ENCODE results near the gene CLCNKA. TPM values are rescaled to one million over a fixed set of nuclear protein-coding genes. Genes with fewer than 3 reads are reported as not detected.

CLCNKA gene
- total RNA-seq, 1 experiment from 2014 or later = 1.5 TPM

- TF ChIP-seq, protein P1, sequence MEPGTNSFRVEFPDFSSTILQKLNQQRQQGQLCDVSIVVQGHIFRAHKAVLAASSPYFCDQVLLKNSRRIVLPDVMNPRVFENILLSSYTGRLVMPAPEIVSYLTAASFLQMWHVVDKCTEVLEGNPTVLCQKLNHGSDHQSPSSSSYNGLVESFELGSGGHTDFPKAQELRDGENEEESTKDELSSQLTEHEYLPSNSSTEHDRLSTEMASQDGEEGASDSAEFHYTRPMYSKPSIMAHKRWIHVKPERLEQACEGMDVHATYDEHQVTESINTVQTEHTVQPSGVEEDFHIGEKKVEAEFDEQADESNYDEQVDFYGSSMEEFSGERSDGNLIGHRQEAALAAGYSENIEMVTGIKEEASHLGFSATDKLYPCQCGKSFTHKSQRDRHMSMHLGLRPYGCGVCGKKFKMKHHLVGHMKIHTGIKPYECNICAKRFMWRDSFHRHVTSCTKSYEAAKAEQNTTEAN (CRISPR knock-in tag; IDR thresholded peaks at IDR 0.05) = no peak
- no peak for TF ChIP-seq FOXK1 (CRISPR knock-in tag; IDR thresholded peaks at IDR 0.05)
- TF ChIP-seq ATF1 (CRISPR knock-in tag; IDR thresholded peaks at IDR 0.05) = no peak
- no peak for TF ChIP-seq PREB (CRISPR knock-in tag; IDR thresholded peaks at IDR 0.05; ENCODE audit: borderline replicate concordance)
- TF ChIP-seq, protein P2, sequence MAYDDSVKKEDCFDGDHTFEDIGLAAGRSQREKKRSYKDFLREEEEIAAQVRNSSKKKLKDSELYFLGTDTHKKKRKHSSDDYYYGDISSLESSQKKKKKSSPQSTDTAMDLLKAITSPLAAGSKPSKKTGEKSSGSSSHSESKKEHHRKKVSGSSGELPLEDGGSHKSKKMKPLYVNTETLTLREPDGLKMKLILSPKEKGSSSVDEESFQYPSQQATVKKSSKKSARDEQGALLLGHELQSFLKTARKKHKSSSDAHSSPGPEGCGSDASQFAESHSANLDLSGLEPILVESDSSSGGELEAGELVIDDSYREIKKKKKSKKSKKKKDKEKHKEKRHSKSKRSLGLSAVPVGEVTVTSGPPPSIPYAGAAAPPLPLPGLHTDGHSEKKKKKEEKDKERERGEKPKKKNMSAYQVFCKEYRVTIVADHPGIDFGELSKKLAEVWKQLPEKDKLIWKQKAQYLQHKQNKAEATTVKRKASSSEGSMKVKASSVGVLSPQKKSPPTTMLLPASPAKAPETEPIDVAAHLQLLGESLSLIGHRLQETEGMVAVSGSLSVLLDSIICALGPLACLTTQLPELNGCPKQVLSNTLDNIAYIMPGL (CRISPR knock-in tag; IDR thresholded peaks at IDR 0.05) = no peak
- no peak for TF ChIP-seq SMAD3 (CRISPR knock-in tag; IDR thresholded peaks at IDR 0.05; ENCODE audit: borderline replicate concordance)
- no peak for TF ChIP-seq HMGA2 (CRISPR knock-in tag; IDR thresholded peaks at IDR 0.05)
- no peak for TF ChIP-seq ELF4 (CRISPR knock-in tag; IDR thresholded peaks at IDR 0.05; ENCODE audit: low read depth)
- Mint-ChIP-seq H3K27me3 (ENCODE audit: low read depth) (peaks cover 47% of the 10 kb centered on the region), H3K4me1 (peaks cover 15% of the 10 kb centered on the region), H3K9me3 (no peaks in the 10 kb centered on the region), H3K27ac (no peak overlapping the region), H3K4me3 (peak overlapping the region; percentile 48; the same call in 1 of the 2 replicates), H3K36me3 (no peaks in the 10 kb centered on the region)
- ATAC-seq (no peak), DNase-seq (ENCODE audit: low spot score) (no peak)
- POLR2A ChIA-PET = no interaction called here
- CTCF ChIA-PET = interaction anchor here (0.7 to 3.4 kb wide), 8 partner anchors 10 to 290 kb away, joined by 3 to 43 read pairs (median 7); no protein-coding TSS in a partner anchor
These were observed 50.3 kb downstream of the CLCNKA start for GRCh38 chr1:16072095-16072494.

GRCh38 chr1:16072616-16073484 lies 51.0 kb downstream of the CLCNKA start:
- ChIA-PET POLR2A (interaction anchor here (1.6 kb wide), 1 partner anchor 114 kb away, joined by 5 read pairs; no protein-coding TSS in a partner anchor), CTCF (interaction anchor here (0.7 to 3.4 kb wide), 40 partner anchors 9 to 367 kb away, joined by 3 to 43 read pairs (median 4); partner anchors contain the start of genes CLCNKB, EPHA2, NECAP2 and SRARP)
- Mint-ChIP-seq H3K36me3 (no peaks in the 10 kb centered on the region), H3K27ac (no peak overlapping the region), H3K4me3 (peak overlapping the region; percentile 52), H3K9me3 (no peaks in the 10 kb centered on the region), H3K27me3 (ENCODE audit: low read depth) (peaks cover 51% of the 10 kb centered on the region), H3K4me1 (peaks cover 8% of the 10 kb centered on the region)
- TF ChIP-seq ZBTB21 (CRISPR knock-in tag; IDR thresholded peaks at IDR 0.05; ENCODE audit: borderline replicate concordance) = no peak
- peak; percentile 51; the same call in 1 of the 2 replicates for TF ChIP-seq MAX (CRISPR knock-in tag; IDR thresholded peaks at IDR 0.05)
- TF ChIP-seq NR3C1 (CRISPR knock-in tag; conservative IDR thresholded peaks at IDR 0.05; ENCODE audit: low read depth) = no peak
- TF ChIP-seq, protein P3, sequence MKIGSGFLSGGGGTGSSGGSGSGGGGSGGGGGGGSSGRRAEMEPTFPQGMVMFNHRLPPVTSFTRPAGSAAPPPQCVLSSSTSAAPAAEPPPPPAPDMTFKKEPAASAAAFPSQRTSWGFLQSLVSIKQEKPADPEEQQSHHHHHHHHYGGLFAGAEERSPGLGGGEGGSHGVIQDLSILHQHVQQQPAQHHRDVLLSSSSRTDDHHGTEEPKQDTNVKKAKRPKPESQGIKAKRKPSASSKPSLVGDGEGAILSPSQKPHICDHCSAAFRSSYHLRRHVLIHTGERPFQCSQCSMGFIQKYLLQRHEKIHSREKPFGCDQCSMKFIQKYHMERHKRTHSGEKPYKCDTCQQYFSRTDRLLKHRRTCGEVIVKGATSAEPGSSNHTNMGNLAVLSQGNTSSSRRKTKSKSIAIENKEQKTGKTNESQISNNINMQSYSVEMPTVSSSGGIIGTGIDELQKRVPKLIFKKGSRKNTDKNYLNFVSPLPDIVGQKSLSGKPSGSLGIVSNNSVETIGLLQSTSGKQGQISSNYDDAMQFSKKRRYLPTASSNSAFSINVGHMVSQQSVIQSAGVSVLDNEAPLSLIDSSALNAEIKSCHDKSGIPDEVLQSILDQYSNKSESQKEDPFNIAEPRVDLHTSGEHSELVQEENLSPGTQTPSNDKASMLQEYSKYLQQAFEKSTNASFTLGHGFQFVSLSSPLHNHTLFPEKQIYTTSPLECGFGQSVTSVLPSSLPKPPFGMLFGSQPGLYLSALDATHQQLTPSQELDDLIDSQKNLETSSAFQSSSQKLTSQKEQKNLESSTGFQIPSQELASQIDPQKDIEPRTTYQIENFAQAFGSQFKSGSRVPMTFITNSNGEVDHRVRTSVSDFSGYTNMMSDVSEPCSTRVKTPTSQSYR (CRISPR knock-in tag; IDR thresholded peaks at IDR 0.05) = 0 out of 2 replicates have a peak, but pooled peaks have one; percentile 30
- no peak for TF ChIP-seq MXD4 (CRISPR knock-in tag; IDR thresholded peaks at IDR 0.05; ENCODE audit: borderline replicate concordance)
- TF ChIP-seq, protein P4, sequence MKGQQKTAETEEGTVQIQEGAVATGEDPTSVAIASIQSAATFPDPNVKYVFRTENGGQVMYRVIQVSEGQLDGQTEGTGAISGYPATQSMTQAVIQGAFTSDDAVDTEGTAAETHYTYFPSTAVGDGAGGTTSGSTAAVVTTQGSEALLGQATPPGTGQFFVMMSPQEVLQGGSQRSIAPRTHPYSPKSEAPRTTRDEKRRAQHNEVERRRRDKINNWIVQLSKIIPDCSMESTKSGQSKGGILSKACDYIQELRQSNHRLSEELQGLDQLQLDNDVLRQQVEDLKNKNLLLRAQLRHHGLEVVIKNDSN (CRISPR knock-in tag; IDR thresholded peaks at IDR 0.05) = 0 out of 2 replicates have a peak, but pooled peaks have one; percentile 39
- TF ChIP-seq ZNF219 (CRISPR knock-in tag; IDR thresholded peaks at IDR 0.05; ENCODE audit: borderline replicate concordance) = 0 out of 2 replicates have a peak, but pooled peaks have one; percentile 42
- no peak for TF ChIP-seq ATF2 (CRISPR knock-in tag; IDR thresholded peaks at IDR 0.05; ENCODE audit: borderline replicate concordance, low read depth)
- TF ChIP-seq MYBL2 (CRISPR knock-in tag; IDR thresholded peaks at IDR 0.05) = no peak
- 0 out of 2 replicates have a peak, but pooled peaks have one; percentile 29 for TF ChIP-seq TEAD1 (CRISPR knock-in tag; IDR thresholded peaks at IDR 0.05)
- DNase-seq (ENCODE audit: low spot score) (peak; percentile 58), ATAC-seq (peak; percentile 32)
